Mammary epithelial cell (primary cell): ENCODE measurements around the gene KBTBD4.

Experiments used
- CTCF ChIP-seq, 2 donors: IDR thresholded peaks in 1 of 2; conservative IDR thresholded peaks in 1 of 2; 2 replicates each; pipeline ENCODE4 v1.5.1; 2011 to 2012; ENCODE audit warnings: inconsistent platforms in 2 of 2, low read length in 2 of 2, mild to moderate bottlenecking in 2 of 2, control low read depth in 1 of 2, low read depth in 1 of 2; ENCODE audit not compliant: insufficient read depth in 1 of 2; ENCODE audit errors: extremely low read depth in 1 of 2
- EZH2 ChIP-seq: IDR thresholded peaks from 2 replicates; pipeline ENCODE4 v1.6.1; 2012; ENCODE audit warnings: low read length, inconsistent platforms, borderline replicate concordance

GRCh38 chr11:47545298-47545697 lies 33.5 kb downstream of the KBTBD4 start:
- TF ChIP-seq CTCF (conservative IDR thresholded peaks at IDR 0.05 in 1 of 2, IDR thresholded peaks at IDR 0.05 in 1 of 2; ENCODE audit: extremely low read depth in 1 of 2, insufficient read depth in 1 of 2, low read depth in 1 of 2, low read length in 2 of 2) (no peak), EZH2 (no peak)
